SK-N-MC (cell line): ENCODE measurements around the gene SLC24A2.

Source experiments
- EZH2 ChIP-seq: fragments of 200-600 bp; sonication (generic); IDR thresholded peaks from one replicate; pipeline ENCODE4 v1.6.1; 2017; ENCODE audit warnings: antibody characterized with exemption
- FOXP2 ChIP-seq: optimal IDR thresholded peaks from 2 replicates; pipeline ENCODE3; 2011; ENCODE audit warnings: mild to moderate bottlenecking, moderate library complexity; ENCODE audit not compliant: insufficient read depth; ENCODE audit errors: extremely low read length, control extremely low read depth
- POLR2AphosphoS5 ChIP-seq: IDR thresholded peaks from 2 replicates; pipeline ENCODE4 v1.6.1; 2012; ENCODE audit warnings: mild to moderate bottlenecking, low read depth, low read length, borderline replicate concordance

GRCh38 chr9:19812194-19812593 lies 23.4 kb upstream of the SLC24A2 start:
- TF ChIP-seq EZH2, result no peak
- no peak for TF ChIP-seq POLR2AphosphoS5
- TF ChIP-seq FOXP2, result no peak
